Measurements from ENCODE around the gene ANKRD6. TPM values are rescaled to one million over a fixed set of nuclear protein-coding genes. Genes with fewer than 3 reads are reported as not detected.

The ANKRD6 gene
- total RNA-seq, 1 experiment from 2014 or later = 5.6 TPM

DNA sequence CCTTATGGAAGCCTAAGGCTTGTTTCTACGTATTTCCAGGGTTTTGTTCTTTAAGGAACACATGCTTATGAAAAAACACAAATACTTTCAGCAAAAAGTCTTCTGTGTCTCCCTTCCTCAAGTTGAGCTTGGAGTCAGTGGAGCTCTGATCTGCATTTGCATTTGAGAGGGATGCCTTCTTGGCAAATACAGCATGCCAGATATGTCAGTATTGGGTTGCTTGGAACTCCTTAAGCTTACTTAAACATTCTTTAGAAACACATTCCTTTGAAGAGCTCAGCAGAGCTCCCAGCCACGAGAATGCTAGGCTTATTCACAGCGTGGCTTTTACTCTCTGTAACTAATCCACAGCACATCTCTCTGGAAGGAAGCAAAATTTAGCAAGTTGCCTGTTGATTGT, 68.3 kb downstream of the ANKRD6 start:
- Histone ChIP-seq H3K4me1 (ENCODE audit: insufficient read depth, low read length) (peaks cover 2% of the 10 kb centered on the region; the same call in 1 of the 2 replicates), H3K79me2 (ENCODE audit: insufficient read depth, low read length) (no peaks in the 10 kb centered on the region), H2AFZ (ENCODE audit: low read length) (no peak overlapping the region), H3T11ph (ENCODE audit: low read length) (no peak overlapping the region), H2BK12ac (ENCODE audit: insufficient read length, low read depth, low read length) (no peak overlapping the region), H2BK5ac (ENCODE audit: insufficient read length, low read length) (no peak overlapping the region), H3K4ac (ENCODE audit: low read depth, low read length) (no peak overlapping the region), H3K79me1 (ENCODE audit: insufficient read depth, low read depth, low read length, poor library complexity, severe bottlenecking) (no peaks in the 10 kb centered on the region), H4K20me1 (ENCODE audit: control insufficient read depth, insufficient read depth, insufficient read length) (no peaks in the 10 kb centered on the region), H3K23me2 (ENCODE audit: insufficient read length, low read depth, low read length, poor library complexity, severe bottlenecking) (no peaks in the 10 kb centered on the region), H3K9ac (ENCODE audit: extremely low read depth, insufficient read length, low read length) (no peak overlapping the region), H4K8ac (replicated peaks; ENCODE audit: insufficient read length, low read depth, low read length) (no peak overlapping the region), H3K9me3 (ENCODE audit: control insufficient read depth, low read depth, low read length) (no peaks in the 10 kb centered on the region), H3K14ac (ENCODE audit: insufficient read depth, low read length) (no peak overlapping the region), H3K23ac (ENCODE audit: insufficient read length, low read depth, low read length) (no peak overlapping the region), H2BK20ac (ENCODE audit: low read depth, low read length, poor library complexity, severe bottlenecking) (no peak overlapping the region), H3K27ac (ENCODE audit: insufficient read length, low read depth, low read length) (no peak overlapping the region), H4K5ac (ENCODE audit: insufficient read length, low read depth, low read length) (no peak overlapping the region), H3K18ac (ENCODE audit: insufficient read length, low read depth, low read length) (no peak overlapping the region), H3K27me3 (ENCODE audit: insufficient read depth, low read length) (no peaks in the 10 kb centered on the region), H2BK120ac (ENCODE audit: low read depth, low read length, poor library complexity, severe bottlenecking) (no peak overlapping the region), H4K91ac (ENCODE audit: insufficient read length, low read depth, low read length) (no peak overlapping the region), H3K4me2 (ENCODE audit: insufficient read depth, insufficient read length, low read length) (peak overlapping the region; percentile 8), H2BK15ac (ENCODE audit: low read depth, low read length) (no peak overlapping the region), H2AK5ac (ENCODE audit: insufficient read length, low read length) (no peak overlapping the region), H3K56ac (ENCODE audit: insufficient read length, low read depth, low read length) (no peak overlapping the region)
- TF ChIP-seq, protein P1, sequence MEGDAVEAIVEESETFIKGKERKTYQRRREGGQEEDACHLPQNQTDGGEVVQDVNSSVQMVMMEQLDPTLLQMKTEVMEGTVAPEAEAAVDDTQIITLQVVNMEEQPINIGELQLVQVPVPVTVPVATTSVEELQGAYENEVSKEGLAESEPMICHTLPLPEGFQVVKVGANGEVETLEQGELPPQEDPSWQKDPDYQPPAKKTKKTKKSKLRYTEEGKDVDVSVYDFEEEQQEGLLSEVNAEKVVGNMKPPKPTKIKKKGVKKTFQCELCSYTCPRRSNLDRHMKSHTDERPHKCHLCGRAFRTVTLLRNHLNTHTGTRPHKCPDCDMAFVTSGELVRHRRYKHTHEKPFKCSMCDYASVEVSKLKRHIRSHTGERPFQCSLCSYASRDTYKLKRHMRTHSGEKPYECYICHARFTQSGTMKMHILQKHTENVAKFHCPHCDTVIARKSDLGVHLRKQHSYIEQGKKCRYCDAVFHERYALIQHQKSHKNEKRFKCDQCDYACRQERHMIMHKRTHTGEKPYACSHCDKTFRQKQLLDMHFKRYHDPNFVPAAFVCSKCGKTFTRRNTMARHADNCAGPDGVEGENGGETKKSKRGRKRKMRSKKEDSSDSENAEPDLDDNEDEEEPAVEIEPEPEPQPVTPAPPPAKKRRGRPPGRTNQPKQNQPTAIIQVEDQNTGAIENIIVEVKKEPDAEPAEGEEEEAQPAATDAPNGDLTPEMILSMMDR (conservative IDR thresholded peaks at IDR 0.05) = no peak
- H3K4me1 Mint-ChIP-seq = peaks cover 43 to 50% of the 10 kb centered on the region in 2 experiments
- DNase-seq = no peak
- H3K36me3 Mint-ChIP-seq (ENCODE audit: insufficient read depth in 1 of 3, low read depth in 3 of 3) = no peaks in the 10 kb centered on the region
- H3K27ac Mint-ChIP-seq = peak overlapping the region in 1 of 3 experiments; percentile 78; a peak in 2 of 7 replicates
- no peak overlapping the region for H3K4me3 Mint-ChIP-seq
- WGBS (ENCODE audit: extremely low coverage, insufficient read length, low lambda C conversion rate) = no CpG with 5 or more reads among the region's 3 CpGs
- peaks cover 17% of the 10 kb centered on the region for H3K27me3 Mint-ChIP-seq (ENCODE audit: low read depth)
- no peaks in the 10 kb centered on the region for H3K9me3 Mint-ChIP-seq
